Fibroblast of lung (primary cell): Measurements from ENCODE around the gene OR10H3.

Experiments
- CTCF ChIP-seq, 2 donors: IDR thresholded peaks in 1 of 2; conservative IDR thresholded peaks in 1 of 2; 1 replicate in 1 of 2; 2 replicates in 1 of 2; pipeline ENCODE4 v1.5.1; 2011 to 2012; ENCODE audit warnings: low read length in 2 of 2, control low read depth in 1 of 2, inconsistent platforms in 1 of 2, low read depth in 1 of 2, mild to moderate bottlenecking in 1 of 2
- EZH2 ChIP-seq: IDR thresholded peaks from 2 replicates; pipeline ENCODE4 v1.5.1; 2012; ENCODE audit warnings: low read length, control low read depth, mild to moderate bottlenecking; ENCODE audit errors: missing control alignments

GRCh38 chr19:15737722-15738121 is at the start of gene OR10H3:
- no peak for TF ChIP-seq CTCF (conservative IDR thresholded peaks at IDR 0.05 in 1 of 2, IDR thresholded peaks at IDR 0.05 in 1 of 2; ENCODE audit: low read depth in 1 of 2, low read length in 2 of 2)
- TF ChIP-seq EZH2 = no peak
